Ovary (tissue), 3 donors: Measurements from ENCODE around the gene TPX2.

ENCODE experiments used
- CTCF ChIP-seq, 3 donors: fragments of 450-650 bp in 2 of 3; fragments of 200-600 bp in 1 of 3; IDR thresholded peaks; one replicate each; pipeline versions ENCODE4 v1.5.1 to v1.8.0; 2016 to 2022; ENCODE audit warnings: antibody characterized with exemption in 3 of 3, mild to moderate bottlenecking in 1 of 3
- POLR2A ChIP-seq: fragments of 450-650 bp; IDR thresholded peaks from one replicate; pipeline ENCODE4 v1.6.1; 2017; ENCODE audit warnings: antibody characterized with exemption, mild to moderate bottlenecking, moderate library complexity
- donor health status: DM: no; HTN: no; CAD: no.

- TF ChIP-seq CTCF (IDR thresholded peaks at IDR 0.05) (no peak), POLR2A (no peak)
Measured at GRCh38 chr20:31711179-31712111, 27.6 kb upstream of the TPX2 start.
